HG02981 (cell line): ENCODE measurements around the gene PRPF6.
A peak's percentile ranks its signal among the peaks of the same experiment; 100 is the strongest.

Source experiments
- ATAC-seq: cut with Tn5 transposase; IDR thresholded peaks from one replicate; pipeline ENCODE4 v1.9.1; 2021; ENCODE audit warnings: mild to moderate bottlenecking, moderate library complexity; ENCODE audit not compliant: unreplicated experiment

Gene PRPF6

DNA sequence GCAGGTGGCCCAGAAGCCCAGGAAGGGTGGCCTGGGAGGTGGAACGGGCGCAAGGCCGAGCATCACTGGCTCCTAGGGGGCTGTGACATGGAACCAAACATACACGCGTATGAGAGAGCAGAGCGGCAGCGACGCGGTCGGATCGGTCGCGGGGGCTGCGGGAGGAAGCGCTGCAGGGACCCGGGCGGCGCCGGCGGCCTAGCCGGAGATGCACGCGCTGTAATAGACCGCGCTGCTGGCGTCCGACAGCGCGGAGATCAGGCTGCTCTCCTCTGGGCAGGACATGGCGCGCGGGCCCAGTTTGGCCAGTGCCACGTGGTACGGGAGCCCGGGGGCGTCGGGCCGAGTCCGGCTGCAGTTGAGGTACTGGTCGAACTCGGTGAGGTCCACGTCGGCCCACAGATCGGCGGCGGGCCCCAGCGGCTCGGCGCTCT, 67.1 kb downstream of the PRPF6 start:
- ATAC-seq = no peak

DNA sequence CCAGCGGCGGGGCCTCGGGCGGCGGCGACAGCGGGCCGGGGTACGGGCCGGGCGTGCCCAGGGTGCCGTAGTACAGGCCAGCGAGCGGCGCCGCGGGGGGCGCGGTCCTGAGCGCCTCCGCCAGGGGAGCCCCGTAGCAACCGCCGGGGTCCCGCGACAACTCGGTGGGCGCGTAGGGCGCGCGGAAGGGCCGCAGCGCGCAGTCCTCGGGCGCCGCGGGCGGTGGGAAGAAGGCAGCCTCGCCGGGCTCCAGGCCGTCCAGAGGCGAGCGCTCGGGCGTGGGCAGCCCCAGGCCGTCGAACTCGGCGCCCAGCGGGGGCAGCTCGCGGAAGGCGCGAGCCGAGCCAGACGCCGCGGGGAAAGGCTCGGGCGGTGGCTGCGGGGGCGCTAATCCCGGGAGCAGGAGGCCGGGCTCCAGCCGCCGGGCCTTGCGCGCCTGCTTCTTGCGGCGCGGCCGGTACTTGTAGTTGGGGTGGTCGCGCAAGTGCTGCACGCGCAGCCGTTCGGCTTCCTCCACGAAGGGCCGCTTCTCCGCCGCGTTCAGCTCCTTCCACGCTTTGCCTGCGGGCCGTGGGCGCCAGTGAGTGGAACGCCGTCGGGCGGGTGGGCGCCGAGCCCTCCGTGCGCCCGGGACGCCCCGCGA, 67.6 kb downstream of the PRPF6 start:
- no peak for ATAC-seq

DNA sequence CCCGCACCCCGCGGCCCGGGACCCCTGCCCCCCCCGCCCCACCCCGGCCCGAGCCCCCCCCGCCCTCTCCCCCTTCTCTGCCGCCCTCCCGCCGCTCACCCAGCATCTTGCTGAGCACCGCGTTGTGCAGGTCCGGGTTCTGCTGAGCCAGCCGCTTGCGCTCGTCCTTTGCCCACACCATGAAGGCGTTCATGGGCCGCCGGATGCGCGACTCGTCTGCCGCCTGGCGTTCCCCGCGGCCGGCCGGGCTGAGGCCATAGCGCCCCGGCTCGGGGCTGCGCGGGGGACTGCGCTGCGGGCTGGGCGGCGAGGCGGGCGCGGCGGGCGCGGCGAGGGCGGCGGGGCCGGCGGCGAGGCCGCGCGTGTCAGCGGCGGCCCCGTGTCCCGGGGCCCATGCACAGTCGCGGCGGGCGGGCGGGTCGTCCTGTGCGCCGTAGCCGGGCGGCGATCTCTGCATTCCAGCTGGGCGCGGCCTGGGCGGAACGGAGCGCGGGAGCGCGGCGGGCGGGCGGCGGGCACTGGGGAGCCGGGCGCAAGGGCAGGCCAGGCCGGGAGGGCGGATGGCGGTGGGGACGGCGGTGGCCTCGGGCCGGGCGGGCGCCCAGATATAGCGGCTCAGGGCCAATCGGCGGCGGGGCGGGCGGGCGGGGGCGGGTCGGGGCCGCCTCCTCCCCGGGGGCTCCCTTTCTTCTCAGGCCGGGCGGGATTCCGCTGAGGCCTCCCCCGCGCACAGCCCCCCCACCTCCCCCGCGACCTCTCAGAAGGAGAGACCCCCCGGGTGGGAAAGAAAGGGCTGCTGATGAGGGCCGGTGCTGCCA, 68.3 kb downstream of the PRPF6 start, which contains the start of gene SOX18:
SOX18 (minus strand) TSS at position 580 of the 818 bp plus-strand sequence; CDS start at position 457, 123 bp downstream.
- ATAC-seq = no peak

DNA sequence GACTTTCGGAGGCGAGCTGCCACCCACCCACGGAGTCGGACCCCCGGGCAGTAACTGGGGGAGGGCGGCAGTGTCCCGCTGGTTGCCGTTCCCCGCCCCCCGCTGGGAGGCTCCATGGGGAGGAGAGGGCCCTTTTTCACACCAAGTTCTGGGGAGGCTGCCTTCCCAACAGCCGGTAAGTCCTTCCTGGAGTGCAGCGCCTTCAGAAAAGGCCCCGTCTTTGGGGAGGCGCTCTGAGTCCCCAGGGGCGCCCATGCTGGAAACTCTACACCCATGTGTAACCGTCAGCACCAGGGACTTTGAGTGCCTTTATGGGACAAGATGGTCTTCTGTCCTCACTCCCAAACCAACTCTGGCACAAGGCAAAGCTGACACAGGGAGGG, 68.9 kb downstream of the PRPF6 start:
- ATAC-seq = no peak

DNA sequence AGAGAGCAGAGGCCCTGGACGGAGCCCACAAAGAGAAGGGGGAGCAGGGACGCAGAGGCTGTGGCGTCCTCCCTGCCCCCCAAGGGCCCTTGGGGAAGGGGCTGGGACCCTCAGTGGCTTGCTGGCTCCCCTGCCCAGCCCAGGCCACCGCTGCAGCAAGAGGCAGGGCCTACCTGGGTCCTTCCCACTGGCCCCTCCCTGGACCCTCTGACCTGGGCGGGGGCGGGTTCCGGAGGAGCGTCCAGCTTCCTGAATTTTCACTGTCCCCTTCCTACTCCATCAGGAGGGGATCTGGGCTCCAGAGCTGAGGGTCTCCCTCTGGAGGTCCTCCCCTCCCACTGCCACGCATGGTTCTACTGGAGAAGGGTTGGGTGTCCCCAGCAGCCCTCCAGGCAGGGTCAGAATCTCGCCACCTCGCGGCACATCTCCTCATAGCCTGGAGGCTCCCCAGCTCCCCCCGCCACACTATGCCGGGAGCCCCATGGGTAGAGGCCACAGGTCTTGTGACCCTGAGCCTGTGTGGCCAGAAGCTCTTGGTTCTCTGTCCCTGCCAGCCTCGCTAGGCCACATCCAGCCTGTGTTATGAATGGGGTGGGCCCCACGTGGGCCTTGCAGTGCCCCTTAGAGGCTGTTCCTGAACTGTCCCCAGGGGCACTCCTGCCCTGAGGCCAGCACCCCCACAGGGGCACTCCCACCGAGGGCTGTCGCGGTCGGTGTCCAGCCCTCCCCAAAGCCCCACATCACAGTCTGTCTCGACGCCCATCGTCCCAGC, 69.5 kb downstream of the PRPF6 start:
- ATAC-seq = no peak

DNA sequence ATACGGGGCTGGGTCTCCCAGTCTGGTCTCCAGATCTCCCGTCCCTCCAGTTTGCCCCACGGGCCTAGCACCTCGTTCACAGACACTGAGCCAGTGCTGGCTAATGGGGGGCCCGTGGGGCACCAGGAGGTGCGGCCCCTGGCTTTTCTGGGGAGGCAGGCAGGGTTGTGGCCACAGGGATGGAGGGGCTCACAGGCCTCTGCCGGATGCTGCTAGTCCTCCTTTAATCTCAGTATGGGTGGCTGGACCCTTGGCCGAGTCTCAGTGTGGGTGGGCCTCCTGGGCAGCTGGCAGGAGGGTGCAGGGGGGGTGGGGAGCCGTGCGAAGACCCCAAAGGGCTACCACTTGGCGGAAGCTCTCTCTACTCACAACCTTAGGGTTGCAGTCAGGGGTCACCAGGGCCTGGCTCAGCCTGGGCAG, 70.1 kb downstream of the PRPF6 start:
- ATAC-seq = no peak

DNA sequence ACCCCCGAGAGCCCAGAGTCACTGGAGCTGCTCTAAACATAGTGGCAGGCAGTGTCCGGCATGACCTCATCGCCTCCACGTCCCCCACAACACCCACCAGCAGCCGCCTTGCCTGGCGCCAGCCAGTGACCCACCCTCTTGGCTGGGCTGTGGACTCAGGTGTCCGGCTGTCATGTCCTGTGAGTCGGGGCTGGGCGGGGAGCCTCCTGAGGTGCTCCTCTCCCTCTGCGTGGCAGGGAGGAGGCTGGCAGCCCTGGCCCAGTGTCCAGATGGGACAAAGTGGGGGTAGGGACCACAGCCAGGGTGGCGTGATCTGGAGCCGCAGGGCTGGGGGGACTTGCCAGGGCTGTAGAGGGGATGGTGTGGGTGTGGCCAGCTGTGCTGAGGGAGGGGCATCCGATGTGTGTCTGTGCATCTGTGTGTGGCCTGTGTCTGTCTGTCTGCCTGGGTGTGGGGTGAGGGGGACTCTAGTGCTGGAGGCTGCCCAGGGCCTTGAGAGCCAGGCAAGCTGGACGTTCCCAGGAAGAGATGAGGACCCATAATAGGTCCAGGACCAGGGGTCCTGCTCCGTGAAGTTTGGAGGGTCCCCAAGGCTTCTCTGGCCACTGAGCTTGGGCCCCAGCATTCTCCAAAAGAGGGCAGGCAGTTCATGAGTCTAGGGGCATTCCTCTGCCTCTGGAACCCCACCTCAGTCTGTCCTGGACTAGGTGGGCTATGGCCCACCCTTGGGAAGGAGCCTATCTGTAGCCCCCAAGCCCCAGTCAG, 70.8 kb downstream of the PRPF6 start:
- ATAC-seq = no peak

DNA sequence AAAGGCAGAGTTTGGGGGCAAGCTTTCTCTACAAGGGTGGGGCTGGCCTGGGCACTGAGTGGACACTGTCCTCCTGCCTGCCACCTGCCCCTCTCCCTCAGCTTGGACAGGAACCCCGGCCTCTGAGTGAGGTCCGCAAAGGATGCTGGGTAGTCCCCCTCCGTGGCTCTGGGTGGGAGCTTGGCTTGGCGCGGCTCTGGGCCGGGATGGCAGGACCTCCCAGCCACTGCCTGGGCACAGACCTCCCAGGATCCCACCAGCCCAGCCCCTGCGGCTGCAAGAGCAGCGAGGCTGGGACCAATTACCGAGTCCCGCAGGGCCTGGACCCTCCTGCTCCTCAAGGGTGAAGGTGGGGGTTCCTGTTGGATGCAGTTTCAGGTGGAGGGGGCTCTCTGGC, 71.4 kb downstream of the PRPF6 start:
- ATAC-seq = no peak

DNA sequence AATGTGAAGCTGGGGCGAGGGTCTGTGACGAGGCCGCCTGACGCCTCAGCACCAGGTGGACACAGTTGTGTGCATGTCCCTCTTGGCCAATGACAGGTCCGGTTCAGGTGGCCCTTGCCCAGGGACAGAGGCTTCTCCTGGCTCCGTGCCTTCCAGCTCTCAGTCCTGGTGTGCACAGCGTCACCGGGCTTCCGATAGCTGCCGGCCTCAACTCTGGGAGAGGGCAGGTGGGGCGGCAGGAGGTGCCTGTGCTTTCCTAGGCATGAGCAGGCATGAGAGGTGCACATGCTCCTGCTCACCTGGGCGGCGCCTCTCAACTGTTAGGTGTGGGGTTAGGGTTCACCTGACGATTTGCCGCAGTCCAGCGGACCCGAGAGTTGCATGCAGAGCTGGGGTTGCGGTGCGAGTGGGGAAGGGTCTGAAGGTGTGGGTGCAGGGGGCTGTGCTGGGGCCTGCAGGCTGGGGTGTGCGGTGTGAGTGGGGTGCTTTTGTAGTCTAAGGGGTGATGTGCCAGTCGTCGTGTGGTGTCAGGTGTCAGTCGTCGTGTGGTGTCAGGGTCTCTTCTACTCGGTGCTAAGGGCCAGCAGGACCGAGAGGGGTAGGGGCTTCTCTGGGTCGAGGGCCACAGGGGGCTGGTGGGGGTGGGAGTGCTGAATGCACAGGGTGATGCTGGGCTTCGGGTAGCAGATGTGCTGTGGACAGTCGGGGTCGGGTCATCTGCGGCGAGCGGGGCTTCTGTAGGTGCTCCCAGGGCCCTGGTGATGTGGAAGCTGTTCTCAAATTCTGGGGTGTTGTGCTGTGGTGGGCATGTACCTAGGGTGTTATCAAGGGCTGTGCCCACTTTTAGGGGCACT, 72.3 kb downstream of the PRPF6 start:
- ATAC-seq = no peak

DNA sequence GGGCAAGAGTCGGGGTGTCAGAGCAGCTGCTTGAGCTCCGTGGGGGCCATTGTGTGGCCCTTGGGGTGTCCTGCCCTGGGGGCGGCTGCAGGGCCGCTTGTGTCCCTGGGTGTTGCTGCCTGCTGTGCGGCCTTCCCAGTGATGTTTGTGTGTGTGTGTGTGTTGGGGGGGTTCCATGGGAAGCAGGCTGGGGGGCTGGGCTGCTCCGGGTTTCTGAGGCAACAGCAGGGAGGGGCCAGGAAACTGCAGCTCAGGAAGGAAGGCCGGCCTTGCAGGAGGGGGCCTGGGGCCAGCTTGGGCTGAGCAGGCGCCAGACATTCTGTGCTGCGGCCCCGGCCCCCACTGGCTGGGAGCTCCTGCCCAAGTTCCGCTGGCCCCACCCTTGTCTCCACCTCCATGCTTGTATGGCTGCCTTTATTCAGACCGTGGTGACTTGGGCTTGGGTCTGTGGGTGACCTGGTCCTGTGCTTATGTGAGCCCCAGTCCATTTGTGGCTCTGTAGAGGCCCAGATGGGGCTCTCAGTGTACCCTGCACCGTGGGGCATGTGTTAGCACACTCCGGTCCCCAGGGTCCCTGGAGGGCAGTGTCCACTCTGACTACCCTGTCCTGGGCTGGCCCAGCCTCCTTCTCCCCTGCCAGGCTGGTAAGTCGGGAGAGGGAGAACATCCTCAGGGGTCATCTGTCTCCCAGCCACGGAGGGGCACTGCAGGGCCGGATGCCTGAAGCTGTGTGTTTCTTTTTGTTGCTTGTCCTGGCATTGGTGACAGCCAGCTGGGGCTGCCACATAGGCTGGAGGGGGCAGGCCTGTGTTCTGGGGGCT, 73.1 kb downstream of the PRPF6 start:
- ATAC-seq = no peak

DNA sequence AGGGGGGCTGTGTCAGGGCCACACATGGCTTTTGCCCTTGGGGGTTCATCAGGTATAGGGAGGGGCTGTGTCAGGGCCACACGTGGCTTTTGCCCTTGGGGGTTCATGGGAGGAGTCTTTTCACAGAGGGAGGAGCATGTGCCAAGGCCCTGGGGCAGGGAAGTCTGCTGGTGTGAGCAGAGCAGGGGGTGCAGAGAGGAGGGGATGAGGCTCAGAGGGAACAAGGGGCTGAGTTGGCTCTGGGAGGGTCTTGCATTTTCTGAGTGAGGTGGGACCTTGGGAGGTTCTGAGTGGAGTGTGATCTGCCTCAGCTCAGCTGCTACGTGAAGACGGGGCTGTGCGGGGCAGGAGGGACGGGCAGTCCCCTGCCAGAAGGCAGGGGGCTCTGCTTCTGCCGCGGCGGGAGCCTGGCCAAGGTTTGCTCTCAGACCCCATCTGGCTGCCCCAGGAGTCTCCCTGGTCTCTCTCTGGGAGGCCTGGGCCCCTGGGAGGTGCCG, 74.5 kb downstream of the PRPF6 start:
- ATAC-seq = no peak

DNA sequence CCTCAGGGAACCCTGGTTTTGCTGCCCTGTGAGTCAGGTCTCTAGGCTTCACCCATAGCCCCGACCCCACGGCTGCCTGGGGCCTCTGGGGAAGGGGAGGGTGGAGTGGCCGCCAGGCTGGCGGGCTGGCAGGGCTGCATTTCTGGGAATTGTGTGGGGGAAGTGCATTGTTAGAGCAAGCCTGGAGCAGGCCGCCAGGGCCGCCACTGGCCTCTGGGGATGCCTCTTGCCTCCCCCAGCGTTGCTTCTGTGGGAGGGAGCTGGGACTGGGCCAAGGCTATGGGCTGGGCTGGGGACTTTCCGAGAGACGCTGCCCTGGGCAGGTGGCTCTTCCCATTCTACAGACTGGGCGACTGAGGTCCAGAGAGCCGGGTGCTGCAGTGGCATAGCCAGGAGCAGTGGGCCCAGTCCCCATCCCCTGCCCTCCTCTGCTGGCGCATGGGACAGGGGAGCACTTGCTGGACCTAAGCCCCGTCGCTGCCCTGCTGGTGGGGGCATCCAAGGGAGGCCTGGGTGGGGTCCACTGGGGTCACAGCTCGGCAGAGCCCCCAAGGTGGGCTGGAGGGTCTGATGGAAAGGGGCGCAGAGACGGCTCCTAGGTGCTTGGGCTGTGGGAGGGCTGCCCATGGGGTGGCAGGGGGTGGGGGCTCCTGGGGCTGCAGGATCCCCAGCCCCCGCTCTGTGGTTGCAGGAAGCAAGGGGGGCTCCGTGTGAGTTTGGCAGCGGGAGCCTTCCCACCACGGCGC, 75.1 kb downstream of the PRPF6 start:
- ATAC-seq = no peak

DNA sequence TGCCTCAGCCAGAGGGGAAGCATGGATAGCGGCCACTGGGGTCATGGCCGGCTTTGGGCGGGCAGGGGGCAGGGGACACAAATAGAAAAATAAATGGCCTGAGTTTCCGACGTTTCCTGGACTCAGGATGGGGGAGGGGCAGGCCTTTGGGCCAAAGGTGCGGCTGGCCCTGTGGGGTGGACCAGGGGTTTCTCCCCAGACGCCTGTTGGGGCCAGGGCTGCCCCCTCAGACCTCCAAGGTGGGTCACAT, 75.6 kb downstream of the PRPF6 start:
- ATAC-seq = no peak

DNA sequence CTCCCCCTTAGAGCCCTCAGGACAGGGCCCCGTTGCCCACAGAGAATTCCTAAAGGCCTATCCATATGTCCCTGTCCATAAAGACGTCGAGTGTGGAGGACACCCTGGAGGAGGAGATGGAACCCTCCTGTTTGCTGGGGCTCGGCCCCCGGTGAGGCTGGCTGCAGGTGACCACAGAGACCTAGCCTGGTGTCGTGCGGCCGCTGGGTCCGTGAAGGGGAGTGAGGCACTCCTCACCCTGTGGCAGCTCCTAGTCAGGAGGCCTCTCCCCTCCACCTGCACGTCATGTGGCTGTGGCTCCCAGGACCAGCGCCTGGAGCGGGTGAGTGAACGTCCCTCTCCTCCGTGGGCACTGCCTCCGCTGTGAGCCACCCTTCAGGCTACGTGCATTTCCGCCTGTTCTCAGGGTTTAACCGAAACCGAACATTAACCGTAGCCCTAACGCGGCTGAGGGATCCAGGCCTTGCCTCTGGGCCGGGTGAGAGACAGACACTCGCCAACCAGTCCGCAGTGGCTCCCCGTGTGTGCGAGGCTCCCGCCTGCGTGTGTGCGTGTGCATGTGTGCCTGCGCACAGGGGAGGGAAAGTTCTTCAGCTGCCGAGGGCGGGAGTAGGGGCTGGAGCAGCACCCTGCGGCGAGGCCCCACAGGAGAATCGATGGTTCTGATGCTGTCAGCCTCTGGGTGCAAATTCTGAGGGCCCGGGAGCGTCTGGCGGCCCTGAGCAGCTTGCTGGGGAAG, 76.1 kb downstream of the PRPF6 start:
- no peak for ATAC-seq

DNA sequence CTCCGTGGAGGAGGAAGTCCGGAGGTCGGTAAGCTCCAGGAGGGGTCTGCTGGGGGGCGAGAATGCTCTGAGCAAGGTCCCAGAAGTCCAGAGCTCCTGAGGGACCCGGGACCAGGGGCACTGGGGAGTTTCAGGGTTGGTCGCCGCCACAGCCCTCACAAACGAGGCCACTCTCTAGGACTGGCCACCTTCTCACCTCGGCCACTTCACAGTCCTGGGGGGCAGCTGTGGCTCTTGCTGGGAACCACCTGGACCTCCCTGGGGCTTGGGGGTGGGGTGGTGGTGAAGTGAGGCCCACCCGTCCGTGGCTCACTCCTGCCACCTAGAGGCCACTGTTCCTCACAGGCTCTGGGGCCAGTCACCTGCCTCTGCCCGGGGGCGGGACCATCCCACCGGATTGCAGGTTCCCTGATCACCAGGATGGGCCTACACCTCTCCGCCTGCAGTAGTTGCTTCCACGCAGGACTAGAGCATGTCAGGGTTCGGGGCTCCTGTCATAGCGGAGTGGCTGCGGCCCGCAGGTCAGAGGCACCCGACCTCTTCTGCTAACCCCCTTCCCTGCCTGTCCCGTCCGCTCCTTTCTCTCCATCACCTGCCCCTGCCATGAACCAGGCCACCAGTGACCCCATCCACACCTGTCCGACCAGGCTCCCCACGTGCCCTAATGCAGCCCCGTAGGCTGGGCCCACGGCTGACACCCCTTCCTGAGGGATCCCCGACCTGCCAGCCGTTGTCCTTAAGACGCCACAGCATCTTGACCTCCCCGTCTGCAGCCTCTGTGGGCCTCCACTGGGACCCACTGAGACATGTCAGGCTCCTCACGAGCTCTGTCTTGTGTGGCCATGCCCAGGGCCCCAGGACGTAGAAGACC, 76.9 kb downstream of the PRPF6 start:
- peak; percentile 46 for ATAC-seq

DNA sequence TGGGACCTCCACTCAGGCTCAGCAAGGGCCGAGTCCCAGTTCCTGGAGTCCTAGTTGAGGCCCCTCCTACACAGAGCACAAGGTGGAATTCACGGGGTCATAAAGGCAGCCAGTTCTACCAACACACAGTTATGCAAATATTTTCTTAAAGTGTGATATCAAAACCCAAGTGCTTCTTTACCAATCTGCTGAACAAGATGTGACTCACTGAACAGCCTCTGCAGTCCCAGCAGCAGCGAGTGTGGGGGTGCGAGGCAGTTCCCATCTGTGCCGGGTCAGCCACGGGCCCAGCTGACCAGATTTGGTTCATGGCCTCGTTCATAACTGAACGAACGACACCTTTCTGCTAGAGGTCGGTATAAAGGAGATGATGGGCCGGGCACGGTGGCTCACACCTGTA, 77.6 kb downstream of the PRPF6 start:
- no peak for ATAC-seq

DNA sequence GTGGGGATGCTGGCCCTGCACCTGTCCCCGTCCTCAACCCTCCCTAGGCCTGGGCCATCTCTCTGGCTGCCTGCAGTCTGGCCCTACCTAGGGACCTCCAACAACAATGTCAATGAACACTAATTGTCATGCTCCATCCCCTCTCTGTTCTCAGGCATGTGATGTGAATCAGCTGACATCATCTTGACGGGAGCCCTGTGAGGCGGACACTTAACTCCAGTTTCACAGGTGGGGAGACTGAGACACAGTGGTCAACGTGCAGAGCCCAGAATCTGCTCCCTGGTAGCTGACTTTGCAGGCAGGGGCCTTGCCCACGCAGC, 81.3 kb downstream of the PRPF6 start:
- no peak for ATAC-seq
